Ammon's horn (tissue), 1 donor: ENCODE data around the gene SLC1A5.

Source experiments
- DNase-seq: peaks from one replicate; pipeline ENCODE4 v3.0.0-alpha.2; 2016; ENCODE audit warnings: low spot score

SLC1A5 gene

DNA sequence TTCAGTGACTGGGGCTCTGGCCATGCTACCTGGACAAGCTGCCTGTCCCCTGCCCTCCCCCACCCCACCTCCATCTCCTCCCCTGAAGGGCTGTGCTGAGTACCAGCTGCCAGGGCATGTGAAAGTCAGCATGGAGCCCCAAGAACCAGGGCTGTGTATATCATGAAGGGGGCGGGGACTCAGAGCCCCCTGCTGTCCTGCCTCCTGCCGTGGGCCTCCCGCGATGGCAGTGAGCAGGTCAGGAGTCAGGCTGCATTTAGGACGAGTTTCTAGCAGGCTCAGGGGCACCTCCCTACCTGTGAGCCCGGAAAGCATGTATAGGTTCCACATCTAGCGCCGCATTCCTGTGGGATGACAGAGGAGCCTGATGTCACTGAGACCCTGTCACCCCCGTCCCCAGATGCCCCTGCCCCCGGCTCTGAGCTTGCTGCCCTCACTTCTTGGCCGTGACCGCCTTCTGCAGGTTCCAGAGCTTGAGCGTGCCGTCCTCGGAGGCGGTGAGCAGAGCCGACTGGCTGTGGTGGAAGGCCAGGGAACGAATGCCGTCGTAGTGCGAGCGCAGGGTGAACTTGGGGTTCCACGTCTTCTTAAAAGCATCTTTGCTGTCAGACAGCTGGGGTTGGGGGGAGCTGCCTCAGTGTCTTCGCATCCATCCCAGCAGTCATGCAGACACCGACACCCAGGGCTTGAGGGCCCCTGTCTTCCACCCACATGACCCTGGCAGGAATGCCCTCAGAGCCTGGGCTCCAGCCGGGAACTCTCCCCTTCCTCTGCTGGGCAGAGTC lies 63.2 kb downstream of the SLC1A5 start:
- no peak for DNase-seq
